Caki2 (cell line): Measurements from ENCODE around the gene ZFYVE21. TPM values are rescaled to one million over a fixed set of nuclear protein-coding genes. Genes with fewer than 3 reads are reported as not detected.

ENCODE experiments used
- DNase-seq: peaks from one replicate; pipeline ENCODE4 v3.0.0-alpha.2; 2015; ENCODE audit warnings: low read depth
- in situ Hi-C: cut with HindIII; loops from 2 replicates; pipeline ENCODE4 v1.10.0; 2016; ENCODE audit warnings: low sequenced_read_pairs, low pct_unique_long_range_greater_than_20kb, mixed read lengths
- total RNA-seq: library from RNA; depleted of rRNA; stranded (reverse); fragments of >200 nt; shearing (Covaris generic); gene quantifications from 2 replicates; pipeline ENCODE4 v1.2.3, GENCODE V29; 2014; ENCODE audit warnings: low replicate concordance; rRNA removed

Gene ZFYVE21
- total RNA-seq = 9.7 and 12.3 TPM in 2 replicates

GRCh38 chr14:103715052-103716000 is at the start of gene ZFYVE21, which contains the start of gene XRCC3:
ZFYVE21 (plus strand) TSS chr14:103715810; CDS start chr14:103715842, 32 bp downstream.
XRCC3 (minus strand) TSS chr14:103715451; CDS start chr14:103711087, 4,364 bp downstream.
- peak; percentile 99 for DNase-seq
- in situ Hi-C loops = no loop called here

- in situ Hi-C loops = no loop called here
- DNase-seq = no peak
Observed at GRCh38 chr14:103667671-103668070, 47.9 kb upstream of the ZFYVE21 start.

GRCh38 chr14:103668117-103668516 is 47.5 kb upstream of the ZFYVE21 start:
- in situ Hi-C loops = no loop called here
- DNase-seq = no peak

GRCh38 chr14:103669370-103669769 is 46.2 kb upstream of the ZFYVE21 start:
- in situ Hi-C loops = no loop called here
- DNase-seq = no peak

GRCh38 chr14:103671911-103672310 is 43.7 kb upstream of the ZFYVE21 start:
- DNase-seq = no peak
- in situ Hi-C loops = no loop called here

- in situ Hi-C loops = no loop called here
- no peak for DNase-seq
Observed at GRCh38 chr14:103675957-103676356, 39.7 kb upstream of the ZFYVE21 start.

GRCh38 chr14:103676881-103677675 is 38.5 kb upstream of the ZFYVE21 start:
- no peak for DNase-seq
- in situ Hi-C loops = no loop called here

- DNase-seq = no peak
- in situ Hi-C loops = no loop called here
Observed at GRCh38 chr14:103679351-103679750, 36.3 kb upstream of the ZFYVE21 start.

- no peak for DNase-seq
- in situ Hi-C loops = no loop called here
Observed at GRCh38 chr14:103680491-103681231, 34.9 kb upstream of the ZFYVE21 start.

GRCh38 chr14:103683139-103683538 is 32.5 kb upstream of the ZFYVE21 start:
- in situ Hi-C loops = no loop called here
- DNase-seq = no peak

GRCh38 chr14:103684471-103684870 is 31.1 kb upstream of the ZFYVE21 start:
- in situ Hi-C loops = no loop called here
- no peak for DNase-seq

- no peak for DNase-seq
- in situ Hi-C loops = no loop called here
Observed at GRCh38 chr14:103684871-103685270, 30.7 kb upstream of the ZFYVE21 start.

- in situ Hi-C loops = no loop called here
- no peak for DNase-seq
Observed at GRCh38 chr14:103685276-103686211, 30.1 kb upstream of the ZFYVE21 start.

GRCh38 chr14:103686831-103687485 is 28.7 kb upstream of the ZFYVE21 start:
- in situ Hi-C loops = no loop called here

GRCh38 chr14:103687712-103688111 is 27.9 kb upstream of the ZFYVE21 start:
- DNase-seq = no peak
- in situ Hi-C loops = no loop called here

More at GRCh38 chr14:103686831-103687485, 28.7 kb upstream of the ZFYVE21 start:
- DNase-seq = no peak

- DNase-seq = no peak
- in situ Hi-C loops = no loop called here
Observed at GRCh38 chr14:103688441-103688840, 27.2 kb upstream of the ZFYVE21 start.
